ENCODE measurements around the gene PEX11B.
"Not testable (repeated sequence)": the region's sequence is repeated elsewhere in the genome, so short reads cannot be mapped to it uniquely, and the experiment has no call there.

Gene PEX11B

DNA sequence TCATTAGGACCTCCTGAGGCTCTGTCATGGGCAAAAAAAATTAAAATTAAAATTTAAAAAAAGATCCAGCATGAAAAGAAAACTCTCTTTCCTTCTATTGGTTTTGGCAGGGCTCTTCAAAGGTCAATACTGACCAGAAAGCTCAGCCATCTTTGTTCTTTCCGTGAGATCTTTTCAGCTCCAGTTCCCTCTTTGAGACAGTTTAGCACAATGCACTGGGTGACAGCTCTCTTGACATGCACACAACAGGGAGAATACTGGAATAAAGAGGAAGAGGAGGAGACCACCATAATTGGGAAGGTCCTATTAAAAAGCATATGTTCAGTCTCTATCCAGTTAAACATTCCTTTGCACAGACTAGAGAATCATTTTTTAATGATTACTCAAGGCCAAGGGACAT, 33.0 kb upstream of the PEX11B start:
- no peak for DNase-seq

DNA sequence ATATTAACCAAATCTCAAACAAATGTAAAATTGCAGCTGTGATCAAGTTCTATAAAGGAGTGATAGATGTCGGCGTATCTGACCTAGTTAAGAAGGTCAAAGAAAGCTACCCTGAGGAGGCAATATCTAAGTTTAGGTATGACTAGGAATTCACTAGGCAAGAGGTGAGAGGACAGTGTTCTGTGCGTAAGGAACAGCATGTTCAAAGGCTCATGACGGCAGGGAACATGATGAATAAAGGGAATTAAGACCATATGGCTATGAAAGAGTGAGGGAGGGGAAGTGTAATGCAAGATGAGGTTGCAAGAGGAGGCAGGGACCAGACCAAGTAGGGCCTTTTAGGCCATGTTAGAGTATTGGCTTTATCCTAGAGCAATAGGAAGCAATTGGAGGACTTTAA, 30.7 kb upstream of the PEX11B start:
- DNase-seq: no peak

DNA sequence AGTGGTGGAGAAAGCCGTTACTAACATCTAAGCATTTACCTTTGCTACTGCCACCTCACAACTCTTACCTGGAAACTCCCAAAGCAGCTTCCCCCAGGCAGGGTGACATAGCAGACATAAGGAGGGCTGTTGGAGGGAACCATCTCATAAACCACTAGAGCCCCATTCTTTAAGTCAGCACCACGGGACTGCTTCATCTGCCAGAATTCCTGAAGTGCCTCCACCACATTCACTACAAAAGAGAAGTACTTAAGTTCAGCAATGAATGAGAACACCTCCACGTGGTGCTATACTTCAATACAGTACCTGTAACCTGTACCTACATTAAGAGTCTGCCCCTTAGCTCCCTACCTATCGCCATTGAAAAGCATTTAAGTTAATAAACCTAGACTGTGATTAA, 29.0 kb upstream of the PEX11B start:
- DNase-seq: no peak

DNA sequence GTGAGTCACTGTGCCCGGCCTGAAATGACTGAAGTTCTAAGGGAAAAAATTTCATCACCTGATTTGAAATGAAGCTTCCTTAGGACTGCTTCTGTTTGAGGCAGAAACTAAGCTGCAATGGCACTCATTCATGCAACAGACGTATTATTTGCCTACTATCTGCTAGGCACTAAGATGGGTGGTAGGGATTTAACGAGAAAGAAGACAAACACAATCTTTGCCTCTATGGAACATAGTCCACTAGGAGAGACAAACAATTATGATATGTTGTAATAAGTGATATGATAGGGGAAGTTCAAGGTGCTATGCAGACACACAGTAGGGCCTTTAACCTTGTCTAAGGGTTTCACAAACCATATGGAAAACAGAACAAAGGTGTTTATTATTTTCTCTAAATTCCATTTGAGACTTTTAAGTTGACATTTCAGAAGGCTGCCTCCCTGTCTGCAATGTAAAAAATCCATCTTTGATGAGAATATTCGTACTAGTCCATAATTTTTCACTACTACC, 28.0 kb upstream of the PEX11B start:
- DNase-seq: no peak

DNA sequence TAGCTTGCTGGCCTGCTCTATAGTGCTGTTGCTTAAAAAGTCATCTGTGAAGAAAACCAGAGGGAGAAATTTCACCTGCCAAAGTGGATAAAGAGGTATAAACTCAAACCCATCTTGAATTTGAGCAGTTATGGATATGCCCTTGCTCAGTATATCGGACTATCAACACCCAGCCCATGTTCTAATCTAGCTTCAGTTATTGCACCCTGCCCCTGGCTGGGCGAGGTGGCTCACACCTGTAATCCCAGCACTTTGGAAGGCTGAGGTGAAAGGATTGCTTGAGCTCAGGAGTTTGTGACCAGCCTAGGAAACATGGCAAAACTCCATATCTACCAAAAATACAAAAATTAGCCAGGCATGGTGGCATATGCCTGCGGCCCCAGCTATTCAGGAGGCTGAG, 26.0 kb upstream of the PEX11B start:
- DNase-seq: no peak

DNA sequence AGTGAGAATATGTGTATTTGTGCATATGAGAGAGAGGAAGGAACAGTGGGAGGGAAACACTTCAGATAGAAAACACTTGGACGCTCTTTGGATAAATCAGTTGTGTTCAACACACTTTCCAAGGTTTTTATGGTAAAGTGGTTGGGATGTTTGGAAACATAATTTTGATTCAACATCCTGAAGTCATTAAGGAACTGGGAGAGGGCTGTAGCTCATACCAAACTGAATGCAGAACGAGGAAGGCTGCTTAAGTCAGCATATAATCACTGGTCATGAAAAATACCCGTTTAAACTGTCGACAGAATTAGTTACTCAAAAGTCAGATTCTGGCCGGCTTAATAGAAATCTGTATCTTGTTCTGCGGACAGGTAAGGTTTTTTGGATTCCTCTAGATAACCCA, 24.4 kb upstream of the PEX11B start:
- DNase-seq: no peak

DNA sequence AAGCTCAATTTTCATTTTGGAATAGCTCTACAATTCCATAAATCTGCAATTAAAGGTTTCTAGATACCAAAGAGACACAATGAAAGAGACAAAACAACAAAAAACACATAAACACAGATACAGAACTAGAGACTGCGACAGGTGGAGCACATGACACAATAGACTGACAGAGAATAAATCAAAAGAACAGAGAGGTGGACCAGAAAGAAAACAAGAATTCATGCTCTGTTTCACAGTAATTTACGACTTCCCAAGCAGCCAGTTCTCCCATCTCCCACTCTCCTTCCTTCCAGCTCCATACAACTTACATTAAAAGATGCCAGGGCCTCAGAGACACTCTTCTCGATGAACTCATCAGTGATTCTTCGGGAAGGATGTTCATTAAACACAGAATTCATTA, 23.9 kb upstream of the PEX11B start:
- no peak for DNase-seq

DNA sequence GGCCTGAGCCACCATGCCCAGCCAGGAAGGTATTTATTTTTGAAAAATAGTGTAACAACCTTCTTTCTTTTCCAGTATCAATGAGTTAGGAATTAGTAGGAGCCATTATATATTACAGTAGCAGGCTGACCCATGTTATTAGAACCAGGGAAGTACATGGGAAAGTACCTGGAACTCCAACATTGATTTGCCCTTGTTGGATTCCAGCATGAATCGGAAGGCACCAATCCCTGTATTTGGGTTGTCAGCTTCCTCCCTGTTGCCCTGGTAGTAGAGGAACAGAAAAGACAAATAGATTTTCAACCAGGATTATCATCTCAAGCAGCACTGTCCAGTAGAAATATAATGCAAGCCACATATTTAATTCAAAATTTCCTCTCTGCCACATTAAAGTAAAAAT, 18.9 kb upstream of the PEX11B start:
- DNase-seq: no peak

DNA sequence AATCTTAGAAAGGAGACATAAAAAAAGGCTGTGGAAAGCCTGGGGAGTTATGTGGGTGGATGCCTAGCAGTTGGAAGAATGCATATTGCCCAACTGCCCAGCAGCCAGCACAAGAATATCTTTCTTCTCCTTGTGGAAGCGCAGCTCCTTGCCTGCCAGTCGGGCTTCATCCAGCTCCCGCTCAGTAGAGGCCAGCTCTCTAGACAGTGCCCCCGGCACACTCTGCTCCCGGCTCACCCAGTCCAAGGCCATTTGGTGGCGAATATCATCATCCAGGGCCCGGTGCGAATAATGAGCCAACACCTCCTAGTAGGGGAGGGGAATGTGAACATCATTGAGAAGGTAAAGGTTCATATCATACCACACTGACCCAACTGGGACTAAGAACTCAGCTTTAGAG, 17.7 kb upstream of the PEX11B start:
- DNase-seq: no peak

DNA sequence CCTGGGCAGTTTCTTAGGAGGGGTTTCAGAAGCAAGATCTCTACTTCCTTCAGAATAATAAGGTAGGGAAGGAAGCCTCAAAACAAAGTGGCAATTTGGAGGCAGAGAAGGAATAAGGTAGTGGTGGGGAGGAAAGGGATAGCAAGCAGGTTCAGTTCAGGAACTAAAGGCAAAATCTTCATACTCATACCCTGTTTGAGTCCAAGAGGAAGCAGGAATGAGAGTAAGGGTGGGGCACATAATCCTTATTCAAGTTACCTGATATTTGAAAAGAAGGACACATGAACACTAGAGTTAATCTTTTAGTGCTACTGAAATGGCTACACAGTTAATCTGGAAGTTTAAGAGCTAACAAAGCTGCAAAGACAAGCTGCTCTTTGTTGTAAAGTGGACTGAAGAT, 17.2 kb upstream of the PEX11B start:
- no peak for DNase-seq

DNA sequence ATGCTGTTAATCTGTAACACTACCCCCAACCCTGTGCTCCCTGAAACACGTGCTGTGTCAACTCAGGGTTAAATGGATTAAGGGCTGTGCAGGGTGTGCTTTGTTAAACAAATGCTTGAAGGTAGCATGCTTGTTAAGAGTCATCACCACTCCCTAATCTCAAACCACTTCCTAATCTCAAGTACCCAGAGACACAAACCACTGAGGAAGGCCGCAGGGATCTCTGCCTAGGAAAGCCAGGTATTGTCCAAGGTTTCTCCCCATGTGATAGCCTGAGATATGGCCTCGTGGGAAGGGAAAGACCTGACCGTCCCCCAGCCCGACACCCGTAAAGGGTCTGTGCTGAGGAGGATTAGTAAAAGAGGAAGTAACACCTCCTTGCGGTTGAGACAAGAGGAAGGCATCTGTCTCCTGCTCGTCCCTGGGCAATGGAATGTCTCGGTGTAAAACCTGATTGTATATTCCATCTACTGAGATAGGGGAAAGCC, 14.0 kb upstream of the PEX11B start:
- peak; percentile 11 for DNase-seq

DNA sequence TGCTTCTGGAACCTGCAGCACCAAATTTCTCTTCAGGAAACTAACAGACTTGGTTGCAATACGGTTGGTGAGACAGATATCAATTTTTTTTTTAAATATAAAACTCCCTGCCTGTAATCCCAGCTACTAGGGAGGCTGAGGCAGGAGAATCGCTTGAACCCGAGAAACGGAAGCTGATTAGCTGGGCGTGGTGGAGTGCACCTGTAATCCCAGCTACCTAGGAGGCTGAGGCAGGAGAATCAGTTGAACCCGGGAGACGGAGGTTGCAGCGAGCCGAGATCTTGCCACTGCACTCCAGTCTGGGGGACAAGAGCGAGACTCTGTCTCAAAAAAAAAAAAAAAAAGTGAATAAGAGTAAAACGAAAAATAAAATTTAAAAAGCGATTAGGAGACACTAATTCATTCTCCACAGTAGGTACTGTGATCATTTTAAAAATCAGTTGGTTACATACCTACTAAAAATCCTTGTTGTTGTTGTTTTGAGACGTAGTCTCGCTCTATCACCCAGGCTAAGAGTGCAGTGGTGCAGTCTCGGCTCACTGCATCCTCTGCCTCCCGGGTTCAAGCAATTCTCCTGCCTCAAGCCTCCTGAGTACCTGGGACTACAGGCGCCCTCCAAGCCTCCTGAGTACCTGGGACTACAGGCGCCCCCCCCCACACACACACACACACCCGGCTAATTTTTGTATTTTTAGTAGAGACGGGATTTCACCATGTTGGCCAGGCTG, 9.6 kb upstream of the PEX11B start:
- DNase-seq: peak; percentile 14

DNA sequence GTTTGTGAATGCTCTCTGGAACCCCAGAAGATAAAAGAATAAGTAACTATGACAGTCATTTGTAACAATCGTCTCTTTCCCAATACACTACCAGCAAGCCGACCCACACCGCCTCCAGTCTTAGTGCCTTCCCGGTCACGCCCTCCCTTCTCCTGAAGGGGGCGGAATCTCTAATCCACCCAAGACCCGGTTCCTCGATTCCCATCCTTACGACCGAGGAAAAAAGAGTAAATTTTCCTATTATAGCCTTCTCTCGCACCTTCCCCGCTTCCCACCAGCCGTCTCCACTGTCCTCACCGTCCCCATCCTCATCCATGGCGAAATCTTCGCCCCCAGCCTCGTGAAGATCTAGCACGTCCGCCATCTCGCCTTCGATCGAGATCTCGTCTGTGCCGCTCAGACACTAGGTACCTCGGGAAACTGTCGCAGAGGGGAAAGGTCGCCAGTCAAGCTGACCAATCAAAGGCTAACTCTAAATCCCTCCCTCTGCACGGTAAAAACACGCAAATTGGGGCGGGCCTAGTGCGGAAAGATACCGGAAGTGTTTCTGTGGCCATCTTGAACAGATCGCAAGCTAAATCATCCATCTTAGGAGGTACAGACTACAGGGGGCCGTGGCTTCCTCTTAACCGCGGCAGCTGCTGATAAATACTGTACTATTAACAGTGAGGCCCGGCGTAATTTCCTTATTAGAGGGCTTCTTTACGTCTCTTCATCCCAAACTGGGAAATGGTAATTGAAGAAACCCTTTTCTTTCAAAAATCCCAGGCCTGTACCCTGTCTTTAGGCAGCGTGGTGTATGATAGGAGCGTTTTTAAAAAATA, 8.8 kb upstream of the PEX11B start, which contains the start of gene RBM8A:
RBM8A (minus strand) TSS at position 422 of the 824 bp plus-strand sequence; CDS start at position 364, 58 bp downstream.
- peak; percentile 95 for DNase-seq

DNA sequence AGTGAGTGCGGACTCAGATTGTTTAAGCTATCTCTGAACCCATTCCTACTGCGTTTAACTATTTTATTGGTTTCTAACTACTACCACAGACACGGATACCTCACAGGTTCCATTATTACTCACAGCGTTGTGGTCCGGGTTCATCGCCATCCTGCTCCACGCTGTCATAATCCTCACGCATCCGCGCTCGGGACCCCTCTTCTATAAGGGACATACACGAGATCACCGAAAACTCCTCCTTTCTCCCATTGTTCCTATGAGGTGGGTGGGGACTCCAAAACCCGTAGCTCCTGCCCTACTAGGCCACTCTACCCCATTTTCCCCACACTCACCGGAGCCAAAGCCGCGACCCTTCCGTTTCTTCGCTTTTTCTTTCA, 8.2 kb upstream of the PEX11B start:
- DNase-seq: peak; percentile 8

DNA sequence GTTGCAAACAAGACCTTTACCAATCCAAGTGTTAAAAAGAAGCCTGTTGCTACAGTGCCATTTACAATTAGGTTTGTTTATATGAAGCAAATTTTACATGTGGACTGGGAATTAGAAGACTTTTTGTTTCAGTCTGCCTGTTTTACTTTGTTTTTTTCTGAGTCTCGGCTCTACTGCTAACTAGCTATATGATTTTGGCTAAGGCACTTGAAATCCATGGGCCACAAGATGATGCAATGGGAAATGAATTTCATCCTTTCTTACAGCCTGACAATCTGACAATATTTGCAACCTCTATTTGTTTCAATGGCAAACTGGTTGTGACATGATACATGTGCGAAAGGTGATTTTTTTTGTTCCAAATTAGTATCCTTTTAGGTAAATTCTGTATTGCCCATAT, 3.7 kb upstream of the PEX11B start:
- DNase-seq: no peak

DNA sequence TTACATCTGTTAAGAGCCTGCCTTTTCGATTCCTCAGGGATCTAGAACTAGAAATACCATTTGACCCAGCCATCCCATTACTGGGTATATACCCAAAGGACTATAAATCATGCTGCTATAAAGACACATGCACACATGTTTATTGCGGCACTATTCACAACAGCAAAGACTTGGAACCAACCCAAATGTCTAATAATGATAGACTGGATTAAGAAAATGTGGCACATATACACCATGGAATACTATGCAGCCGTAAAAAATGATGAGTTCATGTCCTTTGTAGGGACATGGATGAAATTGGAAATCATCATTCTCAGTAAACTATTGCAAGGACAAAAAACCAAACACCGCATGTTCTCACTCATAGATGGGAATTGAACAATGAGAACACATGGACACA, 1.8 kb upstream of the PEX11B start:
- DNase-seq: not testable (repeated sequence)

DNA sequence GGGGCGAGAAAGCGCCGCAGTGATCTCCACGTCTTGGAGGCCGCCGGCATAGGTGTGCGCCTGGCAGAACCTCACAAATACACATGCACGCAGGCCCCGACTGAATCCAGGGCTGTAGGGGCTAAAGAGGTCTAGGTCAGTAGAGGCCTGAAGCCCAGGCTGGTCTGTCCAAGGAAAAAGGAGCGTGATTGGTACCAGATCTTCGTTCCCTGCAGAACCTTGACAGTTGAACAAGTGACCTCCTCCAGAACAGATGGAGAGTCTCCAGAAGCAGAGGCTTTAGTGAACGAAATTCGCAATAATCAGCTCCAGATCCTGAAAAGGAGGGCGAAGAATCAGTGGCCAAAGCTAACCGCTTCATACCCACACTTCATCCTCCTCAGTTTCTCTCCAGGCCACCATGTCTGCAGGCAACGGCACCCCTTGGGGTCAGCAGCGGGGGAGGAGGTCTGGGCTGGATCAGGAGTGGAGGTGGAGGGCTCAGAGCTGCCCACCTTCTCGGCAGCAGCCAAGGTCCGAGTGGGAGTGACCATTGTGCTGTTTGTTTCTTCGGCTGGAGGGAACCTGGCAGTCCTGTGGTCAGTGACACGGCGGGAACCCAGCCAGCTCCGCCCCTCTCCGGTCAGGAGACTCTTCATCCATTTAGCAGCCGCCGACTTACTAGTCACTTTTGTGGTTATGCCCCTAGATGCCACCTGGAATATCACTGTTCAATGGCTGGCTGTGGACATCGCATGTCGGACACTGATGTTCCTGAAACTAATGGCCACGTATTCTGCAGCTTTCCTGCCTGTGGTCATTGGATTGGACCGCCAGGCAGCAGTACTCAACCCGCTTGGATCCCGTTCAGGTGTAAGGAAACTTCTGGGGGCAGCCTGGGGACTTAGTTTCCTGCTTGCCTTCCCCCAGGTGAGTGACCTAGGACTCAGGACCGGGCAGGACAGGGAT, 749 bp upstream of the PEX11B start:
- DNase-seq: peak; percentile 10

DNA sequence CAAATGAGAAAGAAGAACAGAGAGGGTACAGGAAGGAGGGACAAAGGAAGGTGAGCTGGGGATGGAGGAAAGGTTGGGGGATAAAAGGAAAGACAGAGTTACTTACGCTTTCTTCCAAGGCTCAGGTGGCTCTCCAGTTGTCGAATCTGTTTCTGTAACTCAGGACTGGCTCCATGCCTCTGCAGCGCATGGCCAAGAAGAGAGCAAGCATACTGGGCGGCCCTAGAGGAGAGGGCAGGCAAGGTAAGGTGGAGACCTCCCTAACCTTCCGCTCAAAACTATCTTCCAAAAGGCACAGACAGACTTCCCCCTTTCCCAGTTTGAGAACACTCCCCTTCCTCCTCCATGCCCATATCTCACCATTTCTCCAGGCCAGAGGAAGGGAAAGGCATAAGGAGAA, 922 bp downstream of the PEX11B start:
- no peak for DNase-seq

DNA sequence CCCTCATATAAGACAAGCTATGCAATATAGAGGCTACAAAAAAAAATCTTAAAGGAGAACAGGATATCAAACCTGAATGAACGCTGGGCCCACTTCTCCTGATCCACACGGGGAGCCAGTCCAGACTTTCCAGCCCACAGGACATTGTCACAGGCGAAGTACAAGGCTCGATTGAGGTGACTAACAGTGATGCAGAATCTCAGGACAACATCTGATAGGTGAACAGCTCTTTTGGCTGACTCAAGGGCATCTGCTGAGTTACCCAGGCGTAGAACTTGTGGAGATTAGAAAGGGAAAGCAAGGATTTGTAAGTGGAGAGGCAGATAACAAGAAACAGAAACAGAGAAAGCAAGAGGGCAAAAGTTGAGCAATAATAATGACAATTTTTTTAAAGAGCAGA, 1.8 kb downstream of the PEX11B start:
- DNase-seq: no peak

DNA sequence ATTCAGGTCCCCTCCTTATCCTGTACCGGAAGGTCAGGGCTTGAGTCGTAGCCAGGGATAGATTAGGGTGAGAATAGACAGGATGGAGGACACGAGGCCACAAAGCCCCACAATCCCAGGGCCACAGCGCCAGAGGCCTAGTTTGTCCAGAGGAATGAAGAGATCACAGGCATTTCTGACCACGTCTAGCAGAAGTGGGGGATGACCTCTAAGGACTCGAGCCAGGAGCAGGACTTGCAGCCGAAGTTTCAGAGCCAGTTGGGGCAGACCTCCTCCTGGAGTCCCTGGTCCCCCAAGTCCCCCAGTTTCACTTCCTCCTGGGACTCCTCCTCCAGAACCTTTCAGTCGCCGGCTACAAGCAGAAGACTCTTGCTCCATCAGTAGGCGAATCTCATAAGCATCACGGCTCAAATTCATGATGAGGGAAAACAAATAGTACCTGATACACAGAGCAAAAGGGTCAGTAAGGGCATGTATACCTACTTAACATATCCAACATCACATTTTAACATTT, 6.3 kb downstream of the PEX11B start:
- DNase-seq: no peak

DNA sequence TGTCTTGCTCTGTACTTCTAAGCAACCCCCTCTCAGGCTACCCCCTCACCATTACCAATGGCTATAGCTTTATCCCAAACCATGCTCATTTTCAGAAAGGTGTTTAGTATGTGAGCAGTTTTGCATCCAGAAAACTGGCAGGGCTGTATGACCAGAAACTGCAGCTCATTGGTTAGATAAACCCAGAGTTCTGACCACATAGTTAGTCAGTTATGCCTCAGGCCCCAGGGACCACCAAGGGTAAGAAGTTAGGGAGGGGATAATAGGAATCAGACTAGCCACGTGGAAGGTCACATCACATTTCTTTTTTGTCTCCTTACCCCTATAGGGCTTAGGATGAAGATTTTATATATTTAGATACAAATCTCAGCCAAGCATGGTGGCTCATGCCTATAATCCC, 9.9 kb downstream of the PEX11B start:
- DNase-seq: no peak

DNA sequence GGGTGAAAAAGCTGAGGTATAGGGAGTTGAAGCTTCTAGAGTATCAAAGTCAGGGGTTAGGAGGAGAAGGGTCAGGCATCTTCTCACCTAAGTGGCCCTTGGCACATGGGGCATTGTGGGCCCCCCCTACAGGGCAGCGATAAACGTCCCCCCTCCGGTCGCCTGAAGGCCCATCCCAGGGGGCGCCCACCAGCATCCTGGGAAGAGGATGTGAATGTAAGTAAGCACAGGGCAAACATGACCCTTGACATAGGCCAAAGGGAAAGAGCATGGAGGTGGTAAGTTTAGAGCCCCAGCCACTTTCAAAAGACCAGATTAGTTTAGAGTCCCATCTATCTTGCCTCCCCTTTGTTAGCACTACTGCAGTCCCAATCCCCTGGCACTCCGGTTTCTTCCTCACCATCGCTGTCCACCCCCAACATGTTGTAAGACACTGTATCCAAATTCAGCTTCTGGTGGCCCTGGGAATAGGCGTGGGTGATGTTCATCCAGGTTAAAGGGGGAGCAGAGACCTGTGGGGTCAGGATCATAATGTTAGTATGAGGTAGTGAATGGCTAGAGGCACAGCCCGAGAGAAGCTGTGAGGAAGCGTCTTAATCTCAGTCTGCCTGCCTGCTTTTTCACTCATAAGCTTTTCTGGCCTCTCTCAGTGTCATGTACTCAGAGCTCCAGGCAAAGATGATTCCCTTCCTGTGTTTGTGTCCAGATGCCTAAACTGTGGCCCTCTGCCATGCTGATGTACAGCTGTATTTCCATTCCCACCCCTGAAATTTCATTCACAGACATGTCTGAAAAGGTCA, 11.4 kb downstream of the PEX11B start:
- no peak for DNase-seq
